ENCODE measurements around the gene SDHA.
"Not testable (repeated sequence)": the region's sequence is repeated elsewhere in the genome, so short reads cannot be mapped to it uniquely, and the experiment has no call there.

The SDHA gene

GRCh38 chr5:298737-299125 is 80.6 kb downstream of the SDHA start:
- no peak for DNase-seq (ENCODE audit: low read depth, low spot score)

GRCh38 chr5:299921-300320 is 81.8 kb downstream of the SDHA start:
- not testable (repeated sequence) for DNase-seq (ENCODE audit: low read depth, low spot score)

- not testable (repeated sequence) for DNase-seq (ENCODE audit: low read depth, low spot score)
Measured at GRCh38 chr5:300691-301435, 82.7 kb downstream of the SDHA start.

- DNase-seq (ENCODE audit: low read depth, low spot score), result not testable (repeated sequence)
Measured at GRCh38 chr5:302416-302815, 84.3 kb downstream of the SDHA start.

- no peak for DNase-seq (ENCODE audit: low read depth, low spot score)
Measured at GRCh38 chr5:302966-303365, 84.8 kb downstream of the SDHA start.

- not testable (repeated sequence) for DNase-seq (ENCODE audit: low read depth, low spot score)
Measured at GRCh38 chr5:303741-304140, 85.6 kb downstream of the SDHA start.

GRCh38 chr5:305050-305449 is 86.9 kb downstream of the SDHA start:
- no peak for DNase-seq (ENCODE audit: low read depth, low spot score)

GRCh38 chr5:305459-305858 is 87.3 kb downstream of the SDHA start:
- no peak for DNase-seq (ENCODE audit: low read depth, low spot score)

- no peak for DNase-seq (ENCODE audit: low read depth, low spot score)
Measured at GRCh38 chr5:306011-306805, 88.1 kb downstream of the SDHA start.
